ENCODE results near the gene PIAS3. TPM values are rescaled to one million over a fixed set of nuclear protein-coding genes. Genes with fewer than 3 reads are reported as not detected.

Gene PIAS3
- polyA plus RNA-seq, 1 donor from 2014 or later: 15.0 TPM

DNA sequence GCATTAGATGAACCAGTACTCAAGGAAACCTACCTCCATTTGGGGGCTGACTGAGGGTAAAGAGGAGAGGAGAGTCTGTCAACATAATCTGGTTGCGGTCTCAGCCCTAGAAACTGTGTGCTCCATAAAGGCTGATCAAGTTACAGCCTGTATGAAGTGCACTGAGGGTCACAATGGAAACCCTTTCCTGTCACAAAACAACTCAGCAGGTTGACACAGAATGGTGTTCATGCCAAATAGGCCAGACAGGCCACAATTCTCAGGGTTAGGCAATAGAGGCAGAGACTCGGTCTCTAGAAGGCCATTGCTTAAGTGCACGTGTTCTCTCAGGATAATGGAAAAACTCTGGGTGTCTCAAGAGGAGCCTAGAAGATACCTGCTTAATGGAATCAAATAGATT, 30.8 kb upstream of the PIAS3 start:
- no peaks in the 10 kb centered on the region for H3F3A ChIP-seq (ENCODE audit: insufficient read depth, low read length, poor library complexity, severe bottlenecking)
- H3K27me3 ChIP-seq (ENCODE audit: insufficient read depth, low read depth, low read length): peaks cover 11% of the 10 kb centered on the region
- TF ChIP-seq RAD21 (conservative IDR thresholded peaks at IDR 0.05): no peak
- no peak for TF ChIP-seq REST (IDR thresholded peaks at IDR 0.05; ENCODE audit: borderline replicate concordance)
- TF ChIP-seq, protein P1, sequence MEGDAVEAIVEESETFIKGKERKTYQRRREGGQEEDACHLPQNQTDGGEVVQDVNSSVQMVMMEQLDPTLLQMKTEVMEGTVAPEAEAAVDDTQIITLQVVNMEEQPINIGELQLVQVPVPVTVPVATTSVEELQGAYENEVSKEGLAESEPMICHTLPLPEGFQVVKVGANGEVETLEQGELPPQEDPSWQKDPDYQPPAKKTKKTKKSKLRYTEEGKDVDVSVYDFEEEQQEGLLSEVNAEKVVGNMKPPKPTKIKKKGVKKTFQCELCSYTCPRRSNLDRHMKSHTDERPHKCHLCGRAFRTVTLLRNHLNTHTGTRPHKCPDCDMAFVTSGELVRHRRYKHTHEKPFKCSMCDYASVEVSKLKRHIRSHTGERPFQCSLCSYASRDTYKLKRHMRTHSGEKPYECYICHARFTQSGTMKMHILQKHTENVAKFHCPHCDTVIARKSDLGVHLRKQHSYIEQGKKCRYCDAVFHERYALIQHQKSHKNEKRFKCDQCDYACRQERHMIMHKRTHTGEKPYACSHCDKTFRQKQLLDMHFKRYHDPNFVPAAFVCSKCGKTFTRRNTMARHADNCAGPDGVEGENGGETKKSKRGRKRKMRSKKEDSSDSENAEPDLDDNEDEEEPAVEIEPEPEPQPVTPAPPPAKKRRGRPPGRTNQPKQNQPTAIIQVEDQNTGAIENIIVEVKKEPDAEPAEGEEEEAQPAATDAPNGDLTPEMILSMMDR (IDR thresholded peaks at IDR 0.05; ENCODE audit: poor library complexity, severe bottlenecking): no peak
- no peak for TF ChIP-seq TAF1 (IDR thresholded peaks at IDR 0.05; ENCODE audit: low read depth)
- TF ChIP-seq SMC3 (conservative IDR thresholded peaks at IDR 0.05; ENCODE audit: poor library complexity): no peak
- TF ChIP-seq EP300 (conservative IDR thresholded peaks at IDR 0.05; ENCODE audit: poor library complexity, severe bottlenecking): no peak
- no peak for TF ChIP-seq EZH2 (IDR thresholded peaks at IDR 0.05; ENCODE audit: borderline replicate concordance, insufficient read depth, low read length, poor library complexity, severe bottlenecking)
- TF ChIP-seq MXI1 (conservative IDR thresholded peaks at IDR 0.05; ENCODE audit: poor library complexity, severe bottlenecking): no peak
- no peak for TF ChIP-seq POLR2AphosphoS5 (IDR thresholded peaks at IDR 0.05)
- no peaks in the 10 kb centered on the region for H4K20me1 ChIP-seq (ENCODE audit: insufficient read depth)
- no peak overlapping the region for H2AFZ ChIP-seq (ENCODE audit: low read depth, low read length)
- H3K9me2 ChIP-seq (ENCODE audit: insufficient read depth, low read length): no peaks in the 10 kb centered on the region
- H3K4me2 ChIP-seq (ENCODE audit: low read length): no peak overlapping the region
- H3K27ac ChIP-seq (ENCODE audit: low read length): no peak overlapping the region
- H3K4me3 ChIP-seq (ENCODE audit: low read length): no peak overlapping the region
- no peak overlapping the region for H3K9ac ChIP-seq (ENCODE audit: low read length)
- no peaks in the 10 kb centered on the region for H3K79me2 ChIP-seq (replicated peaks; ENCODE audit: insufficient read depth, low read length)
- no peaks in the 10 kb centered on the region for H3K9me3 ChIP-seq (ENCODE audit: low read length)
- H3K36me3 ChIP-seq (ENCODE audit: insufficient read depth, low read length): no peaks in the 10 kb centered on the region

- H3K9me2 ChIP-seq (ENCODE audit: insufficient read depth, low read length): no peaks in the 10 kb centered on the region
- H3K9ac ChIP-seq (ENCODE audit: low read length): no peak overlapping the region
- H3K27ac ChIP-seq (ENCODE audit: low read length): no peak overlapping the region
- H3F3A ChIP-seq (ENCODE audit: insufficient read depth, low read length, poor library complexity, severe bottlenecking): no peaks in the 10 kb centered on the region
- TF ChIP-seq POLR2AphosphoS5 (IDR thresholded peaks at IDR 0.05) (no peak), TAF1 (IDR thresholded peaks at IDR 0.05; ENCODE audit: low read depth) (no peak), REST (IDR thresholded peaks at IDR 0.05; ENCODE audit: borderline replicate concordance) (no peak), MXI1 (conservative IDR thresholded peaks at IDR 0.05; ENCODE audit: poor library complexity, severe bottlenecking) (no peak), RAD21 (conservative IDR thresholded peaks at IDR 0.05) (no peak), EZH2 (IDR thresholded peaks at IDR 0.05; ENCODE audit: borderline replicate concordance, insufficient read depth, low read length, poor library complexity, severe bottlenecking) (no peak)
- H4K20me1 ChIP-seq (ENCODE audit: insufficient read depth): no peaks in the 10 kb centered on the region
- no peak overlapping the region for H2AFZ ChIP-seq (ENCODE audit: low read depth, low read length)
- H3K27me3 ChIP-seq (ENCODE audit: insufficient read depth, low read depth, low read length): peaks cover 22% of the 10 kb centered on the region
- H3K4me3 ChIP-seq (ENCODE audit: low read length): no peak overlapping the region
- H3K79me2 ChIP-seq (replicated peaks; ENCODE audit: insufficient read depth, low read length): no peaks in the 10 kb centered on the region
- H3K4me2 ChIP-seq (ENCODE audit: low read length): no peak overlapping the region
- H3K9me3 ChIP-seq (ENCODE audit: low read length): no peaks in the 10 kb centered on the region
- H3K36me3 ChIP-seq (ENCODE audit: insufficient read depth, low read length): no peaks in the 10 kb centered on the region
These were observed 28.8 kb upstream of the PIAS3 start for GRCh38 chr1:145887631-145888030.

All from neural cell (in vitro differentiated cells).